NCI-H345 treated with DMSO at 0.1 percent for 48 hours (cell line): ENCODE data around the gene PRPSAP1.

Experiments used
- DNase-seq: peaks from one replicate; lab custom pipeline; 2025; ENCODE audit not compliant: unreplicated experiment; lab: John Stamatoyannopoulos, UW

Gene PRPSAP1

DNA sequence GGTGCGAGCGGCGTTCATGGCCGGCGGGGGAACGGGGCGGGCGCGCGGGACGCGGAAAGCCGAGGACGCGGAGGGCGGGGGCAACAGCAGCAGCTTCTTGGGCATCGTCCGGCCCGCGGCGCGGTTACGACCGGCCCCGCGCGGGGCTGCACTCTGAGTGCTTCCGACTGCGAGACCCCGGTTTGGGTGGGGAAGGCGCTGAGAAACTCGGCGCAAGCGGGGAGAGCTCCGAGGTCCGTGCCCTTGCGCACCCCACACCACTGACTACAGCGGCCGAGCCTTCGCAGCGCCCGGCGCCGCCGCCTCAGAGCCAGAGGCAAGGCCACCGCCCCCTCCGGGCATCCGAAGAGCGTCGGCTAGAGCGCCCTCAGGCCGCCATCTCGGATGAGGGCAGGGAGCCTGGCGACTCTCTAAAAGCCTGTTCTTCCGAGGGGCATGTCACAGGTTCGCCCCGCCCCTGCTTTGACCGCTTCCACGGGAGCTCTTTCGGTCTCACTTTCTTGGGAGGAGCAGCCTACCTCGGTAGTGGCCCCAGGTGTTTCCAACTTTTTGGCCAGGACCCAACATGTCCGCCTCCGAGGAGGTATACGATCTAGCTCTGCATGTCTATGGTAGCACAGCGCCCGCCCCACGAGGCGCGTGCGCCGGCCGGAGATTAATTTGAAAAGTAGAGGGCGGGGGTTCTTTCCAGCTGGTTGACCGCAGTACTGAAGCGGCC is at the start of gene PRPSAP1:
PRPSAP1 (minus strand) TSS at position 318 of the 718 bp plus-strand sequence; CDS start at position 105, 213 bp downstream.
- DNase-seq = peak; percentile 94

GRCh38 chr17:76402711-76403110 is 49.0 kb upstream of the PRPSAP1 start:
- DNase-seq = no peak

- no peak for DNase-seq
Observed at GRCh38 chr17:76399175-76400172, 45.8 kb upstream of the PRPSAP1 start.

- DNase-seq = no peak
Observed at GRCh38 chr17:76398523-76399174, 44.9 kb upstream of the PRPSAP1 start.

GRCh38 chr17:76397687-76398522 is 44.2 kb upstream of the PRPSAP1 start:
- DNase-seq = peak; percentile 48

- no peak for DNase-seq
Observed at GRCh38 chr17:76397184-76397583, 43.5 kb upstream of the PRPSAP1 start.

GRCh38 chr17:76395980-76396379 is 42.3 kb upstream of the PRPSAP1 start:
- no peak for DNase-seq

GRCh38 chr17:76394166-76394565 is 40.5 kb upstream of the PRPSAP1 start:
- DNase-seq = no peak

- DNase-seq = no peak
Observed at GRCh38 chr17:76391200-76391715, 37.5 kb upstream of the PRPSAP1 start.

DNA sequence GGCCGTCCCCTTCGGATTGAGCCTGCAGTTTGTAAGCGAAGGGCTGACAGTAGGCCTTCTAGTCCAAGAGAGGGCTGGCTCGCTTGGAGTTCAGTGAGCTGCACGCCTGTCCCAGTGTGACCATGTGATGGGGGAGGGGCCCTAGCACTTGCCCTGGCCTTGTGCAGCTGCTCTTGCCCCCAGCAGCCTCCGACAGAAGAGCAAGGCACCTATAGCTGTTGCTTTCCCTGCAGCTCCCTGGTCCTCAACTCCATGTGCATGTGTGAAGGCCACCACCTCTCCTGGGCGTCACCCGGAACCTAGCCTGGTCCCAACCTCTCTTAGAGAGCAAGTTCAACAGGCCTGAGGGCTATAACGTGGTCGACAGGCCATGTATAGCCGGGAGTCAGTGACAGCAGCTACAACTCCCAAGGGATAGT is 36.3 kb upstream of the PRPSAP1 start:
- no peak for DNase-seq

DNA sequence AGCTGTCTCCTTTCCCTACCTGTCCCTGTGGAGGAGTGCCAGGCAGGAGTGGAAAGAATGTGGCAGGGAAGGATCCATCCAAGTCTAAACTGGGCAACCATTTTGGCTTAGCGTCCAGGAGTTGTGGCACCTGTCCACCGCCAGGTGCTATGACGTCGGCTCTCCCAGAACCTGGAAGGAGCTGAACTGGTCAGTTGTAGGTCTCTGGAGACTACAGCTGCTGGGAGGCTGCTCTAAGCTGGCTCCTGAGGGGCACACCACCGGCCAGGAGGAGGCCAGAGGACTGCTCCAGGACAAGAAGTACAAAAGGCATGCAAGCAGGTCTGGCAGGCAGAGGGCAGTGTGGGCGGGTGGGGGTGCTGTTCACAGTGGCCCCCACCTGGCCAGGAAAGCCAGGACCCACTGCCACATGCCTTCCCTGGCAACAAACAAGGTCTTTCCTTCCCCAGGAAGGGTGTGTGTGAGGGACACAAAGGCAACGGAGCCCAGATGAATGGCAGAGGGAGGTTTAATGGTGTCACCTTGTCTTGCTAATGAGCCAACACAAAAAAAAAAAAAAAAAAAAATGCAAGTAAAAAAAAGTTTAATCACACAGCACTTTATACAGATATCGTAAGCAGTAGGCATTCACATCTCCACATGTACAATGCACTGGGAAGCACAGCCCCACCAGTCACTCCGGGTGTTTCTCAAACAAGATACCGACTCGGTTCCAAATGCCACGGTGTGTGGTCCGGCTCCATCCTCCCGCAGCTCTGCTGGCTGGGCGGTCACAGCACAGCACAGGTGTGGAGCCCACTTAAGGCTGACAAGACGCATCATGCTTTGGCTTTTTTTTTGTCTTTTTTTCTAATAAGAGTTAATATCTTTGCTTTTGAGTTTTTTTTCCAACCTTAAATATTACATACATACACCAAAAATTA is 35.5 kb upstream of the PRPSAP1 start:
- DNase-seq = no peak

DNA sequence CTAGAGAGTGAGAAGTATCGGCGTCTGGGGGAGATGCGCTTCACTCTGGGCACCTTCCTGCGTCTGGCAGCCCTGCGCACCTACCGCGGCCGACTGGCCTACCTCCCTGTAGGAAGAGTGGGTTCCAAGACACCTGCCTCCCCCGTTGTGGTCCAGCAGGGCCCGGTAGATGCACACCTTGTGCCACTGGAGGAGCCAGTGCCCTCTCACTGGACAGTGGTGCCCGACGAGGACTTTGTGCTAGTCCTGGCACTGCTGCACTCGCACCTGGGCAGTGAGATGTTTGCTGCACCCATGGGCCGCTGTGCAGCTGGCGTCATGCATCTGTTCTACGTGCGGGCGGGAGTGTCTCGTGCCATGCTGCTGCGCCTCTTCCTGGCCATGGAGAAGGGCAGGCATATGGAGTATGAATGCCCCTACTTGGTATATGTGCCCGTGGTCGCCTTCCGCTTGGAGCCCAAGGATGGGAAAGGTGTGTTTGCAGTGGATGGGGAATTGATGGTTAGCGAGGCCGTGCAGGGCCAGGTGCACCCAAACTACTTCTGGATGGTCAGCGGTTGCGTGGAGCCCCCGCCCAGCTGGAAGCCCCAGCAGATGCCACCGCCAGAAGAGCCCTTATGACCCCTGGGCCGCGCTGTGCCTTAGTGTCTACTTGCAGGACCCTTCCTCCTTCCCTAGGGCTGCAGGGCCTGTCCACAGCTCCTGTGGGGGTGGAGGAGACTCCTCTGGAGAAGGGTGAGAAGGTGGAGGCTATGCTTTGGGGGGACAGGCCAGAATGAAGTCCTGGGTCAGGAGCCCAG is 33.5 kb upstream of the PRPSAP1 start:
- DNase-seq = no peak

- DNase-seq = peak; percentile 78
Observed at GRCh38 chr17:76385892-76386786, 32.4 kb upstream of the PRPSAP1 start.

- no peak for DNase-seq
Observed at GRCh38 chr17:76384987-76385891, 31.5 kb upstream of the PRPSAP1 start.

GRCh38 chr17:76384222-76384986 is 30.7 kb upstream of the PRPSAP1 start, which contains the start of gene SPHK1:
Gene SPHK1 (plus strand): TSS chr17:76384609. CDS start chr17:76385645, 1,036 bp downstream.
- DNase-seq = no peak
